ENCODE data around the gene ACOT8.

GRCh38 chr20:45817376-45818194 is 39.6 kb downstream of the ACOT8 start:
- TF ChIP-seq, protein P1, sequence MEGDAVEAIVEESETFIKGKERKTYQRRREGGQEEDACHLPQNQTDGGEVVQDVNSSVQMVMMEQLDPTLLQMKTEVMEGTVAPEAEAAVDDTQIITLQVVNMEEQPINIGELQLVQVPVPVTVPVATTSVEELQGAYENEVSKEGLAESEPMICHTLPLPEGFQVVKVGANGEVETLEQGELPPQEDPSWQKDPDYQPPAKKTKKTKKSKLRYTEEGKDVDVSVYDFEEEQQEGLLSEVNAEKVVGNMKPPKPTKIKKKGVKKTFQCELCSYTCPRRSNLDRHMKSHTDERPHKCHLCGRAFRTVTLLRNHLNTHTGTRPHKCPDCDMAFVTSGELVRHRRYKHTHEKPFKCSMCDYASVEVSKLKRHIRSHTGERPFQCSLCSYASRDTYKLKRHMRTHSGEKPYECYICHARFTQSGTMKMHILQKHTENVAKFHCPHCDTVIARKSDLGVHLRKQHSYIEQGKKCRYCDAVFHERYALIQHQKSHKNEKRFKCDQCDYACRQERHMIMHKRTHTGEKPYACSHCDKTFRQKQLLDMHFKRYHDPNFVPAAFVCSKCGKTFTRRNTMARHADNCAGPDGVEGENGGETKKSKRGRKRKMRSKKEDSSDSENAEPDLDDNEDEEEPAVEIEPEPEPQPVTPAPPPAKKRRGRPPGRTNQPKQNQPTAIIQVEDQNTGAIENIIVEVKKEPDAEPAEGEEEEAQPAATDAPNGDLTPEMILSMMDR (IDR thresholded peaks at IDR 0.05; ENCODE audit: borderline replicate concordance, extremely low read depth, low read length, poor library complexity, severe bottlenecking), result no peak
- no peak for TF ChIP-seq EZH2 (IDR thresholded peaks at IDR 0.05; ENCODE audit: borderline replicate concordance, low read depth, low read length, severe bottlenecking)
